ENCODE data around the gene NBEAL1.
"Not testable (repeated sequence)": the region's sequence is repeated elsewhere in the genome, so short reads cannot be mapped to it uniquely, and the experiment has no call there.

NBEAL1 gene

DNA sequence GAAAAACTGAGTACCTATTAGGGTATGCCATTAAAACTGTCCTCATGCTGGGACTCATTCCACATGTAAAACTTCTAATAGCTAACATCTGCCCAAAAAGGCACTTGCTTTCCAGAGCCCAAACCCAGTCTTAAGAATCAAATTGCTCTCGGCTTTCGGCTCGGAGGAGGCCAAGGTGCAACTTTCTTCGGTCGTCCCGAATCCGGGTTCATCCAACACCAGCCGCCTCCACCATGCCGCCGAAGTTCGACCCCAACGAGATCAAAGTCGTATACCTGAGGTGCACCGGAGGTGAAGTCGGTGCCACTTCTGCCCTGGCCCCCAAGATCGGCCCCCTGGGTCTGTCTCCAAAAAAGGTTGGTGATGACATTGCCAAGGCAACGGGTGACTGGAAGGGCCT lies 175.9 kb downstream of the NBEAL1 start:
- H3K4me1 Mint-ChIP-seq (ENCODE audit: low read depth); H3K27ac Mint-ChIP-seq; H3K9me3 Mint-ChIP-seq; H3K4me3 Mint-ChIP-seq; H3K27me3 Mint-ChIP-seq; DNase-seq: not testable (repeated sequence)
- peaks cover 23% of the 10 kb centered on the region for H3K36me3 Mint-ChIP-seq (ENCODE audit: low read depth)

DNA sequence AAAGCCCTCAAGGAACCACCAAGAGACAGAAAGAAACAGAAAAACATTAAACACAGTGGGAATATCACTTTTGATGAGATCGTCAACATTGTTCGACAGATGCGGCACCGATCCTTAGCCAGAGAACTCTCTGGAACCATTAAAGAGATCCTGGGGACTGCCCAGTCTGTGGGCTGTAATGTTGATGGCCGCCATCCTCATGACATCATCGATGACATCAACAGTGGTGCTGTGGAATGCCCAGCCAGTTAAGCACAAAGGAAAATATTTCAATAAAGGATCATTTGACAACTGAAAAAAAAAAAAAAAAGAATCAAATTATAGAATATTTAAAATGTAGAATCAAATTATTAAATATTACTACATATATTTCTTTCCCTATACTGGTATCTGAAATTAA lies 176.4 kb downstream of the NBEAL1 start:
- H3K4me3 Mint-ChIP-seq, H3K27ac Mint-ChIP-seq, H3K27me3 Mint-ChIP-seq: not testable (repeated sequence)

GRCh38 chr2:203191961-203192360 lies 177.3 kb downstream of the NBEAL1 start:
- no peaks in the 10 kb centered on the region for H3K27me3 Mint-ChIP-seq
- no peaks in the 10 kb centered on the region for H3K9me3 Mint-ChIP-seq
- peaks cover 23% of the 10 kb centered on the region for H3K36me3 Mint-ChIP-seq (ENCODE audit: low read depth)
- no peak overlapping the region for H3K27ac Mint-ChIP-seq
- DNase-seq: no peak
- no peaks in the 10 kb centered on the region for H3K4me1 Mint-ChIP-seq (ENCODE audit: low read depth)
- no peak overlapping the region for H3K4me3 Mint-ChIP-seq

More for the DNA sequence above, 176.4 kb downstream of the NBEAL1 start:
- DNase-seq; H3K4me1 Mint-ChIP-seq (ENCODE audit: low read depth); H3K9me3 Mint-ChIP-seq: not testable (repeated sequence)
- H3K36me3 Mint-ChIP-seq (ENCODE audit: low read depth): peaks cover 23% of the 10 kb centered on the region

- H3K4me1 Mint-ChIP-seq (ENCODE audit: low read depth): no peaks in the 10 kb centered on the region
- no peak overlapping the region for H3K4me3 Mint-ChIP-seq
- H3K9me3 Mint-ChIP-seq: no peaks in the 10 kb centered on the region
- no peaks in the 10 kb centered on the region for H3K27me3 Mint-ChIP-seq
- no peak overlapping the region for H3K27ac Mint-ChIP-seq
- H3K36me3 Mint-ChIP-seq (ENCODE audit: low read depth): peaks cover 21% of the 10 kb centered on the region
- no peak for DNase-seq
Measured at GRCh38 chr2:203195331-203196036, 180.8 kb downstream of the NBEAL1 start.

- Mint-ChIP-seq H3K4me1 (ENCODE audit: low read depth) (no peaks in the 10 kb centered on the region), H3K27me3 (no peaks in the 10 kb centered on the region), H3K4me3 (no peak overlapping the region), H3K27ac (no peak overlapping the region), H3K9me3 (no peaks in the 10 kb centered on the region), H3K36me3 (ENCODE audit: low read depth) (peaks cover 5% of the 10 kb centered on the region)
- DNase-seq: no peak
Measured at GRCh38 chr2:203200866-203201265, 186.2 kb downstream of the NBEAL1 start.

- H3K9me3 Mint-ChIP-seq: no peaks in the 10 kb centered on the region
- no peak overlapping the region for H3K4me3 Mint-ChIP-seq
- H3K27ac Mint-ChIP-seq: no peak overlapping the region
- DNase-seq: no peak
- peaks cover 7% of the 10 kb centered on the region for H3K36me3 Mint-ChIP-seq (ENCODE audit: low read depth)
- no peaks in the 10 kb centered on the region for H3K27me3 Mint-ChIP-seq
- no peaks in the 10 kb centered on the region for H3K4me1 Mint-ChIP-seq (ENCODE audit: low read depth)
Measured at GRCh38 chr2:203201426-203201825, 186.8 kb downstream of the NBEAL1 start.

DNA sequence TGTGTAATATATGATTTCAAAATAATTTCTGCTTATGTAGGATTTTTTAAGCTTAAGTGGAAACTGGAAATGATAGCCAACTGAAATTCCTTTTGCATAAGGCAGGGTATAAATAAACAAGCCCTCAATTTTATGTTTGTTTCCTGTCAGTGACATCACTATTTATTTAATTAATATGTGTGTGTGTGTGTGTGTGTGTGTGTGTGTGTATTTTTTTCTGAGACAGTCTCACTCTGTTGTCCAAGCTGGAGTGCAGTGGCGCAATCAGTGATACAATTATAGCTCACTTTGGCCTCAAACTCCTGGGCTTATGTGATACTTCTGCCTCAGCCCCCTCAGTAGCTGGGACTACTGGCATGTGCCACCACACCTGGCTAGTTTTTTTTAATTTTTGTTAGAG lies 194.9 kb downstream of the NBEAL1 start:
- peaks cover 19% of the 10 kb centered on the region for H3K36me3 Mint-ChIP-seq (ENCODE audit: low read depth)
- H3K9me3 Mint-ChIP-seq: no peaks in the 10 kb centered on the region
- H3K27ac Mint-ChIP-seq: no peak overlapping the region
- H3K4me3 Mint-ChIP-seq: no peak overlapping the region
- no peak for DNase-seq
- H3K27me3 Mint-ChIP-seq: no peaks in the 10 kb centered on the region
- H3K4me1 Mint-ChIP-seq (ENCODE audit: low read depth): peaks cover 7% of the 10 kb centered on the region

GRCh38 chr2:203225423-203226039 lies 210.9 kb downstream of the NBEAL1 start:
- H3K27me3 Mint-ChIP-seq: no peaks in the 10 kb centered on the region

GRCh38 chr2:203229674-203230073 lies 215.0 kb downstream of the NBEAL1 start:
- DNase-seq; H3K9me3 Mint-ChIP-seq; H3K27me3 Mint-ChIP-seq; H3K36me3 Mint-ChIP-seq (ENCODE audit: low read depth); H3K4me3 Mint-ChIP-seq; H3K4me1 Mint-ChIP-seq (ENCODE audit: low read depth); H3K27ac Mint-ChIP-seq: not testable (repeated sequence)

More at GRCh38 chr2:203225423-203226039, 210.9 kb downstream of the NBEAL1 start:
- H3K9me3 Mint-ChIP-seq: no peaks in the 10 kb centered on the region
- DNase-seq: peak; percentile 42
- no peaks in the 10 kb centered on the region for H3K36me3 Mint-ChIP-seq (ENCODE audit: low read depth)
- H3K4me3 Mint-ChIP-seq: no peak overlapping the region
- H3K27ac Mint-ChIP-seq: no peak overlapping the region
- H3K4me1 Mint-ChIP-seq (ENCODE audit: low read depth): no peaks in the 10 kb centered on the region

DNA sequence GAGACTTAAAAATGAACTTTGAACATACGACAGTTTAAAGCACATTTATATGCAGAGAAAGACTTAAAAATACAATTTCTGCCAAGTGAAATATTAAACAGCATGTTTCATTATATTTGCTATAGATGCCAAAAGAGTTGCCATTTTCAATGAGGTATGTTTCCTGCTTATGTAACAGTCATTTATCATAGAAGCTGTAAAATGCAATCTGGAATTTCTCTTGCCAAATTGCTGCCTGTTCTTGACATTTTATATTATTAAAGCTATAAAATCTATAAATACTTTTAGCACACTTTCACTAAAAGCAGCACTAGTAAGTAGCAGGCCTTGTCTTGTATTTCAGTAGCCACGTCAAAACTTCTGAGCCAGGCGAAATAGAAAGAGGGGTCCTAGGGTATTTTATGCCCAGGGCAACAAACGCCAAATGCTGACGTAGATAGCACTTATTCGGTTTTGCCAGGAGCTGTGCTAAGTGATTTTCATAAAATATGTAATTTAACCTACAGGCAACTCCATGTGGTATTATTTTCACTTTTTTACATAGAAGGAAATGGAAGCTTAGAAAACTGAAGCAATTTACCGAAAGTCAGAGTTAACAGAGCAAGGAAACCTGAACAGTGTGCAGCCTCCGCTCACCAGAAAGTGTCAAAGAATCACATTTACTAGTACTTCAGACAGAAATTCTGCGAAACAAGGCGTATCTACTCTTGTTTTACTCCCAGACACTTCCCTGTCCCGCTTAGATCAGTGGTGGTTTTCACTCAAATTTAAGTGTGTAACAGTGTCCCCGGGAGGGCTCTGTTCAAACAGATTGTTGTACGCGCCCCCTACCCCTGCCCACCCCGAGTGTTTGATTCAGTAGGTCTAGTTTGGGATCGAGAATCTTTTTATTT lies 222.9 kb downstream of the NBEAL1 start:
- H3K4me1 Mint-ChIP-seq (ENCODE audit: low read depth): peaks cover 29% of the 10 kb centered on the region
- H3K27ac Mint-ChIP-seq: peak overlapping the region; percentile 97
- peak overlapping the region; percentile 97 for H3K4me3 Mint-ChIP-seq
- H3K9me3 Mint-ChIP-seq: no peaks in the 10 kb centered on the region
- no peak for DNase-seq
- H3K36me3 Mint-ChIP-seq (ENCODE audit: low read depth): peaks cover 27% of the 10 kb centered on the region
- H3K27me3 Mint-ChIP-seq: no peaks in the 10 kb centered on the region

DNA sequence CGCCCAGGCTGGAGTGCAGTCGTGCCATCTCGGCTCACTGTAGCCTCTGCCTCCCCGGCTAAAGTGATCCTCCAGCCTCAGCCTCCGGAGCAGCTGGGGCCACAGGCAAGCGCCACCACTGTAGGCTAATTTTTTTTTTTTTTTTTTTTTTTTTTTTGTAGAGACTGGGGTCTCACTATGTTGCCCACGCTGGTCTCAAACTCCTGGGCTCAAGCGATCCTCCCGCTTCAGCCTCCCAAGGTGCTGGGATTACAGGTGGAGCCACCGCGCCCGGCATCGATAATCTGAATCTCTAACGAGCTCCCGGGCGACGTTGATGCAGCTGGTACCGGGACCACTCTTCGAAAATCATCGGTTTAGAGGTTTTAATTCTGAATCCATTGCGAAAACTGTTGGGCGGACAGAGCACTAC lies 223.6 kb downstream of the NBEAL1 start:
- H3K36me3 Mint-ChIP-seq (ENCODE audit: low read depth): peaks cover 34% of the 10 kb centered on the region
- H3K27me3 Mint-ChIP-seq: no peaks in the 10 kb centered on the region
- H3K27ac Mint-ChIP-seq: peak overlapping the region; percentile 97
- H3K4me3 Mint-ChIP-seq: peak overlapping the region; percentile 97
- H3K9me3 Mint-ChIP-seq: no peaks in the 10 kb centered on the region
- peaks cover 36% of the 10 kb centered on the region for H3K4me1 Mint-ChIP-seq (ENCODE audit: low read depth)
- no peak for DNase-seq

DNA sequence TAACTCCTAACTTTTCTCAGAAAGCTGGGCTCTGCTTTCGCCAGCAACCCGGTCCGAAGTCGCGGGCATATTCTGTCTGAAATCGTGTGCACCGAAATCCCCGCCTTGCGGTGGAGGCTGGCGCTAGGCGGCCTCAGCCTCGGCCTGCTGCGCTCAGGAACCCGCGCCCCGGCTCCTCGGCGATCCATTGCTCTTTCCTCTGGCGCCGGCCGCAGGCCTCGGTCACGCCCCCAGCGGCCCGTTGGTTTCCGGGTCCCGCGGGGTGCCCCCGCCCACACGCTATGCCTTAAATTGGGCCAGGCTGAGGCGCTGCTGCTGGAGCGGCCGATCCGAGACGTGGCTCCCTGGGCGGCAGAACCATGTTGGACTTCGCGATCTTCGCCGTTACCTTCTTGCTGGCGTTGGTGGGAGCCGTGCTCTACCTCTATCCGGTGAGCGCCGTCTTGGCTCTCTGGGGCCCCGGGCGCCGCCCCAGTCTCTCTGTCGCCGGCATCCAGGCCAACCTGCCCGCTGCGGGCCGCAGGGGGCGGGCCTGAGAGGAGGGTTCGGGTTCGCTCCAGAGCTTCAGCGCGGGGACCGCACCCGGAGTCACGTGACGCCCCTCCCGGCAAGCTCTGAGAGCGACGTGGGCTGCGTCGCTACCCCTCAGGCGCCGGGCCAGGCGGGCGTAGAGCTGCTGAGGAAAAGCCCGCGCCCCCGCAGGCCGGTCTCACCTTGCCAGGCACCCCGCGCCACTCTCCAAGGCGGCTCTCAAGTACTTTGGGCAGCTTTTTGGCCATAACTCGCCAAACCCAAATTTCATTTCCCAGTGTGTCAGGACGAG lies 224.2 kb downstream of the NBEAL1 start, which contains the start of gene CYP20A1:
CYP20A1 (plus strand) TSS at position 315 of the 823 bp plus-strand sequence; CDS start at position 360, 45 bp downstream.
- Mint-ChIP-seq H3K4me3 (peak within 1 kb of the TSS; percentile 97), H3K36me3 (ENCODE audit: low read depth) (peaks cover 39% of the 10 kb centered on the region)

DNA sequence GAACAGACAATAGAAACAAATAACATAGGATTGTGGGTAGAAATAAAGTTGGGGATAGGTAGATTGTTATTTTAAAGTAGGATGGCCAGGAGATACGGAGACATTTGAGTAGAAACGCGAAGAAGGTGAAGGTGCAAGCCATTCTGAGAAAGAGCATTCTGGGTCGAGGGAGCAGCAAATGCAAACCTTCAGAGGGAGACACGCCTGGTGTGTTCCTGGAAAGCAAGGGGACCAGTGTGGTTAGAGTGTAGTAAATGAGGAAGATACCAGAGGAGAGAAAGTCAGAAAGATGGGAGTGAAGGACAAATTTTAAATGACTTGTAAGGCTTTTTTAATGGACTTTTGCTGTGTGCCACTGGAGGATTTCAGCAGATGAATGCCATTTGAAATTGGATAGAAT lies 225.8 kb downstream of the NBEAL1 start:
- Mint-ChIP-seq H3K9me3 (no peaks in the 10 kb centered on the region), H3K4me3 (peak overlapping the region; percentile 97), H3K27me3 (no peaks in the 10 kb centered on the region), H3K36me3 (ENCODE audit: low read depth) (peaks cover 48% of the 10 kb centered on the region), H3K27ac (peak overlapping the region; percentile 97), H3K4me1 (ENCODE audit: low read depth) (peaks cover 42% of the 10 kb centered on the region)
- DNase-seq: no peak

More for the DNA sequence above, 224.2 kb downstream of the NBEAL1 start, which contains the start of gene CYP20A1:
- Mint-ChIP-seq H3K27me3 (no peaks in the 10 kb centered on the region), H3K4me1 (ENCODE audit: low read depth) (peaks cover 36% of the 10 kb centered on the region), H3K9me3 (no peaks in the 10 kb centered on the region), H3K27ac (peak within 1 kb of the TSS; percentile 97)
- DNase-seq: peak; percentile 98

- H3K27me3 Mint-ChIP-seq: no peaks in the 10 kb centered on the region
- no peak overlapping the region for H3K4me3 Mint-ChIP-seq
- H3K4me1 Mint-ChIP-seq (ENCODE audit: low read depth): peaks cover 47% of the 10 kb centered on the region
- peaks cover 64% of the 10 kb centered on the region for H3K36me3 Mint-ChIP-seq (ENCODE audit: low read depth)
- no peak for DNase-seq
- H3K27ac Mint-ChIP-seq: peak overlapping the region; percentile 83
- H3K9me3 Mint-ChIP-seq: no peaks in the 10 kb centered on the region
Measured at GRCh38 chr2:203242518-203242917, 227.8 kb downstream of the NBEAL1 start.
